ENCODE results near the gene CAGE1. TPM values are rescaled to one million over a fixed set of nuclear protein-coding genes. Genes with fewer than 3 reads are reported as not detected.

The CAGE1 gene
- total and polyA plus RNA-seq, 2 experiments from 2014 or later = 0.07 TPM; not detected in 1

DNA sequence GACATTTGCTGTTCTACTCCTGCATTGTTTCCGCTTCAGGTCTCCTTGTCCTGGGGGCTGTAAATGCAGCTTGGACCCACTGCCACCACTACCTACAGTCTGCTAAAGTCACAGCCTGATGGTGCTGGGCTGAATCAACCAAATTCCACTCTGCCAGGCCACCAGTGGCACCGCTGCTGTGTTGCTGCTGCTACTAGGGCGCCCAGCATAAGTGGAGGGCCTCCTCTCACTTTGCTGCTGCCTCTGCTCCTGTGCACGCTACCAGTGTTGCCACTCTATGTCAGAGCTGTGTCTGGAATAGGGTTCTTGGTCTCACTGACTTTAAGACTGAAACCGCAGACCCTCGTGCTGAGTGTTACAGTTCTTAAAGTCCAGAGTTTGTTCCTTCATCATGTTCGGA, 75.1 kb downstream of the CAGE1 start:
- Histone ChIP-seq H2AFZ (peak overlapping the region; percentile 82), H3K9me2 (ENCODE audit: insufficient read depth) (no peaks in the 10 kb centered on the region; the same call in 1 of the 2 replicates), H3K79me2 (replicated peaks; ENCODE audit: insufficient read depth) (peaks cover 31% of the 10 kb centered on the region), H3K27ac (ENCODE audit: low read depth) (no peak overlapping the region), H4K20me1 (replicated peaks; ENCODE audit: insufficient read depth) (peaks cover 6% of the 10 kb centered on the region; the same call in 1 of the 2 replicates), H3K4me2 (no peak overlapping the region), H3K27me3 (ENCODE audit: insufficient read depth) (no peaks in the 10 kb centered on the region), H3F3A (replicated peaks; ENCODE audit: low read depth) (no peaks in the 10 kb centered on the region), H3K4me1 (ENCODE audit: insufficient read depth) (peaks cover 16% of the 10 kb centered on the region), H3K36me3 (ENCODE audit: insufficient read depth) (peaks cover 7% of the 10 kb centered on the region; the same call in 1 of the 2 replicates), H3K4me3 (no peak overlapping the region)
- no peak for TF ChIP-seq JUNB (IDR thresholded peaks at IDR 0.05; ENCODE audit: unreplicated experiment)
- no peak for TF ChIP-seq NANOG (IDR thresholded peaks at IDR 0.05; ENCODE audit: borderline replicate concordance)
- TF ChIP-seq, protein P1, sequence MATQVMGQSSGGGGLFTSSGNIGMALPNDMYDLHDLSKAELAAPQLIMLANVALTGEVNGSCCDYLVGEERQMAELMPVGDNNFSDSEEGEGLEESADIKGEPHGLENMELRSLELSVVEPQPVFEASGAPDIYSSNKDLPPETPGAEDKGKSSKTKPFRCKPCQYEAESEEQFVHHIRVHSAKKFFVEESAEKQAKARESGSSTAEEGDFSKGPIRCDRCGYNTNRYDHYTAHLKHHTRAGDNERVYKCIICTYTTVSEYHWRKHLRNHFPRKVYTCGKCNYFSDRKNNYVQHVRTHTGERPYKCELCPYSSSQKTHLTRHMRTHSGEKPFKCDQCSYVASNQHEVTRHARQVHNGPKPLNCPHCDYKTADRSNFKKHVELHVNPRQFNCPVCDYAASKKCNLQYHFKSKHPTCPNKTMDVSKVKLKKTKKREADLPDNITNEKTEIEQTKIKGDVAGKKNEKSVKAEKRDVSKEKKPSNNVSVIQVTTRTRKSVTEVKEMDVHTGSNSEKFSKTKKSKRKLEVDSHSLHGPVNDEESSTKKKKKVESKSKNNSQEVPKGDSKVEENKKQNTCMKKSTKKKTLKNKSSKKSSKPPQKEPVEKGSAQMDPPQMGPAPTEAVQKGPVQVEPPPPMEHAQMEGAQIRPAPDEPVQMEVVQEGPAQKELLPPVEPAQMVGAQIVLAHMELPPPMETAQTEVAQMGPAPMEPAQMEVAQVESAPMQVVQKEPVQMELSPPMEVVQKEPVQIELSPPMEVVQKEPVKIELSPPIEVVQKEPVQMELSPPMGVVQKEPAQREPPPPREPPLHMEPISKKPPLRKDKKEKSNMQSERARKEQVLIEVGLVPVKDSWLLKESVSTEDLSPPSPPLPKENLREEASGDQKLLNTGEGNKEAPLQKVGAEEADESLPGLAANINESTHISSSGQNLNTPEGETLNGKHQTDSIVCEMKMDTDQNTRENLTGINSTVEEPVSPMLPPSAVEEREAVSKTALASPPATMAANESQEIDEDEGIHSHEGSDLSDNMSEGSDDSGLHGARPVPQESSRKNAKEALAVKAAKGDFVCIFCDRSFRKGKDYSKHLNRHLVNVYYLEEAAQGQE (IDR thresholded peaks at IDR 0.05; ENCODE audit: unreplicated experiment) = no peak
- TF ChIP-seq, protein P2, sequence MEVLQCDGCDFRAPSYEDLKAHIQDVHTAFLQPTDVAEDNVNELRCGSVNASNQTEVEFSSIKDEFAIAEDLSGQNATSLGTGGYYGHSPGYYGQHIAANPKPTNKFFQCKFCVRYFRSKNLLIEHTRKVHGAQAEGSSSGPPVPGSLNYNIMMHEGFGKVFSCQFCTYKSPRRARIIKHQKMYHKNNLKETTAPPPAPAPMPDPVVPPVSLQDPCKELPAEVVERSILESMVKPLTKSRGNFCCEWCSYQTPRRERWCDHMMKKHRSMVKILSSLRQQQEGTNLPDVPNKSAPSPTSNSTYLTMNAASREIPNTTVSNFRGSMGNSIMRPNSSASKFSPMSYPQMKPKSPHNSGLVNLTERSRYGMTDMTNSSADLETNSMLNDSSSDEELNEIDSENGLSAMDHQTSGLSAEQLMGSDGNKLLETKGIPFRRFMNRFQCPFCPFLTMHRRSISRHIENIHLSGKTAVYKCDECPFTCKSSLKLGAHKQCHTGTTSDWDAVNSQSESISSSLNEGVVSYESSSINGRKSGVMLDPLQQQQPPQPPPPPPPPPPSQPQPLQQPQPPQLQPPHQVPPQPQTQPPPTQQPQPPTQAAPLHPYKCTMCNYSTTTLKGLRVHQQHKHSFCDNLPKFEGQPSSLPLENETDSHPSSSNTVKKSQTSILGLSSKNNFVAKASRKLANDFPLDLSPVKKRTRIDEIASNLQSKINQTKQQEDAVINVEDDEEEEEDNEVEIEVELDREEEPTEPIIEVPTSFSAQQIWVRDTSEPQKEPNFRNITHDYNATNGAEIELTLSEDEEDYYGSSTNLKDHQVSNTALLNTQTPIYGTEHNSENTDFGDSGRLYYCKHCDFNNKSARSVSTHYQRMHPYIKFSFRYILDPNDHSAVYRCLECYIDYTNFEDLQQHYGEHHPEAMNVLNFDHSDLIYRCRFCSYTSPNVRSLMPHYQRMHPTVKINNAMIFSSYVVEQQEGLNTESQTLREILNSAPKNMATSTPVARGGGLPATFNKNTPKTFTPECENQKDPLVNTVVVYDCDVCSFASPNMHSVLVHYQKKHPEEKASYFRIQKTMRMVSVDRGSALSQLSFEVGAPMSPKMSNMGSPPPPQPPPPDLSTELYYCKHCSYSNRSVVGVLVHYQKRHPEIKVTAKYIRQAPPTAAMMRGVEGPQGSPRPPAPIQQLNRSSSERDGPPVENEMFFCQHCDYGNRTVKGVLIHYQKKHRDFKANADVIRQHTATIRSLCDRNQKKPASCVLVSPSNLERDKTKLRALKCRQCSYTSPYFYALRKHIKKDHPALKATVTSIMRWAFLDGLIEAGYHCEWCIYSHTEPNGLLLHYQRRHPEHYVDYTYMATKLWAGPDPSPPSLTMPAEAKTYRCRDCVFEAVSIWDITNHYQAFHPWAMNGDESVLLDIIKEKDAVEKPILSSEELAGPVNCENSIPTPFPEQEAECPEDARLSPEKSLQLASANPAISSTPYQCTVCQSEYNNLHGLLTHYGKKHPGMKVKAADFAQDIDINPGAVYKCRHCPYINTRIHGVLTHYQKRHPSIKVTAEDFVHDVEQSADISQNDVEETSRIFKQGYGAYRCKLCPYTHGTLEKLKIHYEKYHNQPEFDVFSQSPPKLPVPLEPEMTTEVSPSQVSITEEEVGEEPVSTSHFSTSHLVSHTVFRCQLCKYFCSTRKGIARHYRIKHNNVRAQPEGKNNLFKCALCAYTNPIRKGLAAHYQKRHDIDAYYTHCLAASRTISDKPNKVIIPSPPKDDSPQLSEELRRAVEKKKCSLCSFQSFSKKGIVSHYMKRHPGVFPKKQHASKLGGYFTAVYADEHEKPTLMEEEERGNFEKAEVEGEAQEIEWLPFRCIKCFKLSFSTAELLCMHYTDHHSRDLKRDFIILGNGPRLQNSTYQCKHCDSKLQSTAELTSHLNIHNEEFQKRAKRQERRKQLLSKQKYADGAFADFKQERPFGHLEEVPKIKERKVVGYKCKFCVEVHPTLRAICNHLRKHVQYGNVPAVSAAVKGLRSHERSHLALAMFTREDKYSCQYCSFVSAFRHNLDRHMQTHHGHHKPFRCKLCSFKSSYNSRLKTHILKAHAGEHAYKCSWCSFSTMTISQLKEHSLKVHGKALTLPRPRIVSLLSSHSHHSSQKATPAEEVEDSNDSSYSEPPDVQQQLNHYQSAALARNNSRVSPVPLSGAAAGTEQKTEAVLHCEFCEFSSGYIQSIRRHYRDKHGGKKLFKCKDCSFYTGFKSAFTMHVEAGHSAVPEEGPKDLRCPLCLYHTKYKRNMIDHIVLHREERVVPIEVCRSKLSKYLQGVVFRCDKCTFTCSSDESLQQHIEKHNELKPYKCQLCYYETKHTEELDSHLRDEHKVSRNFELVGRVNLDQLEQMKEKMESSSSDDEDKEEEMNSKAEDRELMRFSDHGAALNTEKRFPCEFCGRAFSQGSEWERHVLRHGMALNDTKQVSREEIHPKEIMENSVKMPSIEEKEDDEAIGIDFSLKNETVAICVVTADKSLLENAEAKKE (CRISPR knock-in tag; IDR thresholded peaks at IDR 0.05) = no peak
- no peak for TF ChIP-seq EZH2phosphoT487 (IDR thresholded peaks at IDR 0.05; ENCODE audit: unreplicated experiment)
- no peak for TF ChIP-seq CREB1 (CRISPR knock-in tag; IDR thresholded peaks at IDR 0.05; ENCODE audit: low read depth)
- no peak for TF ChIP-seq ZNF114 (CRISPR knock-in tag; IDR thresholded peaks at IDR 0.05)
- no peak for TF ChIP-seq POLR2AphosphoS5 (IDR thresholded peaks at IDR 0.05; ENCODE audit: low read depth)
- TF ChIP-seq, protein P3, sequence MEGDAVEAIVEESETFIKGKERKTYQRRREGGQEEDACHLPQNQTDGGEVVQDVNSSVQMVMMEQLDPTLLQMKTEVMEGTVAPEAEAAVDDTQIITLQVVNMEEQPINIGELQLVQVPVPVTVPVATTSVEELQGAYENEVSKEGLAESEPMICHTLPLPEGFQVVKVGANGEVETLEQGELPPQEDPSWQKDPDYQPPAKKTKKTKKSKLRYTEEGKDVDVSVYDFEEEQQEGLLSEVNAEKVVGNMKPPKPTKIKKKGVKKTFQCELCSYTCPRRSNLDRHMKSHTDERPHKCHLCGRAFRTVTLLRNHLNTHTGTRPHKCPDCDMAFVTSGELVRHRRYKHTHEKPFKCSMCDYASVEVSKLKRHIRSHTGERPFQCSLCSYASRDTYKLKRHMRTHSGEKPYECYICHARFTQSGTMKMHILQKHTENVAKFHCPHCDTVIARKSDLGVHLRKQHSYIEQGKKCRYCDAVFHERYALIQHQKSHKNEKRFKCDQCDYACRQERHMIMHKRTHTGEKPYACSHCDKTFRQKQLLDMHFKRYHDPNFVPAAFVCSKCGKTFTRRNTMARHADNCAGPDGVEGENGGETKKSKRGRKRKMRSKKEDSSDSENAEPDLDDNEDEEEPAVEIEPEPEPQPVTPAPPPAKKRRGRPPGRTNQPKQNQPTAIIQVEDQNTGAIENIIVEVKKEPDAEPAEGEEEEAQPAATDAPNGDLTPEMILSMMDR (conservative IDR thresholded peaks at IDR 0.05; ENCODE audit: low read depth in 2 of 2) = no peak
- no peak for TF ChIP-seq EZH2 (IDR thresholded peaks at IDR 0.05; ENCODE audit: low read depth, unreplicated experiment)
- TF ChIP-seq STAT1 (IDR thresholded peaks at IDR 0.05; ENCODE audit: unreplicated experiment) = no peak
- TF ChIP-seq, protein P4, sequence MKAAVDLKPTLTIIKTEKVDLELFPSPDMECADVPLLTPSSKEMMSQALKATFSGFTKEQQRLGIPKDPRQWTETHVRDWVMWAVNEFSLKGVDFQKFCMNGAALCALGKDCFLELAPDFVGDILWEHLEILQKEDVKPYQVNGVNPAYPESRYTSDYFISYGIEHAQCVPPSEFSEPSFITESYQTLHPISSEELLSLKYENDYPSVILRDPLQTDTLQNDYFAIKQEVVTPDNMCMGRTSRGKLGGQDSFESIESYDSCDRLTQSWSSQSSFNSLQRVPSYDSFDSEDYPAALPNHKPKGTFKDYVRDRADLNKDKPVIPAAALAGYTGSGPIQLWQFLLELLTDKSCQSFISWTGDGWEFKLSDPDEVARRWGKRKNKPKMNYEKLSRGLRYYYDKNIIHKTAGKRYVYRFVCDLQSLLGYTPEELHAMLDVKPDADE (IDR thresholded peaks at IDR 0.05) = no peak
- no peak for TF ChIP-seq ZNF331 (CRISPR knock-in tag; IDR thresholded peaks at IDR 0.05; ENCODE audit: low read depth)
- H3K4me3 Mint-ChIP-seq = no peak overlapping the region
- DNase-seq (ENCODE audit: low spot score) = no peak
- H3K9me3 Mint-ChIP-seq = no peaks in the 10 kb centered on the region
- no peak overlapping the region for H3K27ac Mint-ChIP-seq
- peaks cover 19% of the 10 kb centered on the region for H3K36me3 Mint-ChIP-seq (ENCODE audit: low read depth)
- peaks cover 12% of the 10 kb centered on the region for H3K4me1 Mint-ChIP-seq
- ATAC-seq = no peak
- H3K27me3 Mint-ChIP-seq (ENCODE audit: insufficient read depth, low read depth, poor library complexity) = peaks cover 3% of the 10 kb centered on the region
